Stimulated activated CD4-positive, alpha-beta T cell treated with anti-CD3 and anti-CD28 coated beads, Interleukin-15, amount 100 ng/mL, for 1 hour (primary cell): ENCODE data around the gene BRS3.
"Not testable (repeated sequence)": the region's sequence is repeated elsewhere in the genome, so short reads cannot be mapped to it uniquely, and the experiment has no call there.

ENCODE experiments used
- DNase-seq, 2 donors: peaks; one replicate each; pipeline ENCODE4 v3.0.0-alpha.2; 2020; ENCODE audit warnings: low read depth in 1 of 2, low spot score in 1 of 2

The BRS3 gene

DNA sequence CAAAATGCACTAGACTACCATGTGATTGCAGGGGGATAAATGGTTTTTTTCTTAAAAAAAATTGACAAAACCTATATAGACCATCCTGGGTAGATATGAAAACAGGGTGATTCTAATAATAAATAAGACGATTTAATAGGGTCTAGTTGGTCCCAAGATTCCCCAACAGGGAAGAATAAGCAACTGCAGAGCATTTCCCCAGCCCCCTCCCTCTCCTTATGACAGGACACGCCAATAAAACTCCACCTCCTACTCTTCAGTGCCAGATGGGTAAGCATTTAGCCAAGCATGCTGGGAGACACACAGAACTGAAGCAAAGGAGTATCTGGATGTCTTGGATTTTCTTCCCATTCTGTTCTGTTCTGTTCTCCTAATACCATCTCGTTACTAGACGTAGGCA, at the start of gene BRS3:
TSS of gene BRS3 (plus strand) at position 301 of the 400 bp plus-strand sequence. CDS start 168 bp downstream, outside the sequence.
- DNase-seq: no peak

GRCh38 chrX:136438192-136438591, 49.6 kb upstream of the BRS3 start:
- DNase-seq: no peak

- DNase-seq: not testable (repeated sequence)
These were observed 42.1 kb upstream of the BRS3 start for GRCh38 chrX:136445674-136446073.

DNA sequence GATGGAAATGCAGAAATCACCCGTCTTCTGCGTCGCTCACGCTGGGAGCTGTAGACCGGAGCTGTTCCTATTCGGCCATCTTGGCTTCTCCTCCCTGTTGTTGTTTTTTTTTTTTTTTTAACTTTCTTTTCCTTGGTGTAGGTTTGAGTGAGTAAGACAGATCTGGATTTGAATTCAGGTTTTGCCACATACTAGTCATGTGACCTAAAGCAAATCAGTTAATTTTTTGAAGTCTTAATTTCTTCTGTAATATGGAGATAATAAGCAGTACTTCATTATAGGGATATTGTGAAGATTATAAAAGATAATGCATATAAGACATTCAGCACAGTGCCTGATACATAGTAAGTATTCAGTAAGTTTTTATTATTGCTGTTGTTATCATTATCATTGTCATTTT, 41.5 kb upstream of the BRS3 start:
- DNase-seq: no peak

- no peak for DNase-seq
These were observed 40.4 kb upstream of the BRS3 start for GRCh38 chrX:136447308-136447707.

DNA sequence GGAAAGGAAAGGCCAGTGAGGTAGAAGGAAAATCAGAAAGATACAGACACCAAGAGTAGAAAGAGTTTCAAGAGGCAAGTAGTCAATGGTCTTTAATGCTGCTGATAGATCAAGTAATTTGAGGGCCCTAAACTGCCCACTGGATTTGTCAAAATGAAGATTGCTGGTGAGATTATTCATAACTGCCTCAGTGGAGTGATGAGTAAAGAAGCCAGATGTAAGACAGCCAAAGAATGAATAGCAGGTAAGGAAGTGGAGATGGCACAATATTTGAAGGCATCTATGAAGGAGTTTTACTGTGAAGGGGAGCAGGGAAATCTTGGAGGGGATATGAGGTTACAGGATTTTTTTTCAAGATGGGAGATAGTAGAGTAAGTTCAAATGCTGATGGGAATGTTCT, 39.8 kb upstream of the BRS3 start:
- DNase-seq: no peak

GRCh38 chrX:136450050-136450830, 37.5 kb upstream of the BRS3 start:
- no peak for DNase-seq

DNA sequence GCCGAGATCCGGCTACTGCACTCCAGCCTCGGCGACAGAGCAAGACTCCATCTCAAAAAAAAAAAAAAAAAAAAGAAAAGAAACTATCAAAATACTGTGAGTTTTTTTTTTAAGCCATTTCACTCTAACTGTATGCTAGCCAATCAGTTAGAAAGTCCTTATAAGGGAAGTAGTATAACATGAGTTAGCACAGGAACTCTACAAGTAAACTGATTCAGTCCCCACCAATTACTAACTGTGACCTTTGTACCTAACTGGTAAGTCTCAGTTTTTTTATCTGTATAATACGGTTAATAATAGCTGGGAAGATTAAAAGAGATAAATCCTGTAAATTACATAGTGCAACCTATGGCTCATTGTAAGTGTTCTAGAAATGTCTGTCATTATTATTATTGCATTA, 35.1 kb upstream of the BRS3 start:
- no peak for DNase-seq

DNA sequence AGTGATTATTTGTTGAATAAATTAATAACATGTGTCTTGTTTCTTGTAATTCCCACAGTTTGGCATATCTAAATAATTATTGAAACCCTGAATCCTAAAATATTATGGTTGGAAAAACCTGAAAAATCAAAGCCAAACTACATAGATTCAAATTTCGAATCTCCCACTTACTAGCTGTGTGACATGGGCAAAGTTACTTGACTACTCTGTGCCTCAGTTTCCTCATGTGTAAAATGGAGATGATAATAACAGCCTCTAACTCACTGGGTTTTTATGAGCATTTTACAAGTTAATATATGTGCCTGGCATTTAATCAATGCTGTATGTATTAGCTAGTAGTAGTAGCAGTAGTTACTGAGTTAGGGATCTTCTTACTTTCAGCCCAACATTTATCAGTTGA, 34.6 kb upstream of the BRS3 start:
- no peak for DNase-seq

DNA sequence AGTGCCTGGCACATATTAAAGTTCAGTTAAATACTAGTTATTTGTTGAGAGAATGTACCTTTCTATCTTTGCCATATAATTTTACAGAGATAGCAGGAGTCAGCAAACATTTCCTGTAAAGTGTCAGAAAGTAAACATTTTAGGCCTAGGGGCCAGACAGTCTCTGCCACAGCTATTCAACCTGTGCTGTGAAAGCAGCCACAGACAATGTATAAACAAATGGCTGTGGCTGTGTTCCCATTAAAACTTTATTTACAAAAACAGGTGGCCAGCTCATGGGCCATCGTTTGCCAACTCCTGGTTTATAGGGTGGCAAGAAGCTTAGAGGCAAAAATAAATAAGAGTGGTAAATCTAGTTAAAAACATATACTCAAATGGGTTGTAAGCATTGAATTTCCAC, 34.0 kb upstream of the BRS3 start:
- no peak for DNase-seq

- DNase-seq: no peak
These were observed 31.6 kb upstream of the BRS3 start for GRCh38 chrX:136456133-136456532.

DNA sequence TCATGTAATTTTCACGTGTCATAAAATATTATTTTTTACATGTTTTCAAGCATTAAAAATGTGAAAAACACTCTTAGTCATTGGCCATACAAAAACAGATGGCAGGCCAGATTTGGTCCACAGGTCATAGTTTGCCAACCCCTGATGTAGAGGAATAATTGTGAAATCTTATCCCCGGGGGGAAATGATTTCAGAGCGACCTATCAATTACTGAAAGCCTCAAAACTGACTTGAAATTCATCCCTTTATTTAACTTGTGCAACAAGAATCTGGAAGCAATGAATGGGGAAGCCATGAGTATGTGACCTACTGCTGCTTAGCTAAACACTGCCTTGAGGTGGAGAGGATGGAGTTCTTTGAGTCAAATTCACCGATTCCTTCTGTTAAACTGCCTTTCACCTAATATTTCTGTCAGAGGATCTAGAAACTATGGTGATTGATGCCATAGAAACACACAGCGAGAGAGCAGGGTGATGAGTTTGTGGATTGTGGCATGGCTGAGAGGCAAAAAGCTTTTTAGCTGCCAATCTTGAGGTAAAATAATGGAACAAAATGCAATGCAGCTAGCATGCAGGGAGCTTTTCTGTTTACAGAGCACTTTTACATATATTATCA, 30.3 kb upstream of the BRS3 start:
- DNase-seq: no peak

GRCh38 chrX:136464589-136464988, 23.2 kb upstream of the BRS3 start:
- no peak for DNase-seq

DNA sequence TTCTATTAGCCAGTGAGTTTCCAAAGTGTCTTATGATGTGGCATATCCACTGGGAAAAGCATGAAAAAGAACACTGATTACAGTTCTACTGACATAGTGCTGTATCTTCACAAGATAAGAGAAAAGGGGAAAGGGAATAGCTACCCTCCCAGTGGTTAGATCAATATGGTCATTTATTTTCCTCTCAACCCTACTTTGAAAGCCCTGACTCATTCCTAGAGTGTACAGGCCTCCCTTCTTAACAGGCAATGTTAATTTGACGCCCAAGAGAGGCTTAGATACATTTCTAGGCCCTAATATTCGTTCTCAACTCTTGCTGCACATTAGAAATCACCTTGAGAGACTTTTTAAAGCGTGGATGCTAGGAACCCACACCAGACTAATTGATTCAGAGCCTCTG, 20.4 kb upstream of the BRS3 start:
- DNase-seq: no peak

DNA sequence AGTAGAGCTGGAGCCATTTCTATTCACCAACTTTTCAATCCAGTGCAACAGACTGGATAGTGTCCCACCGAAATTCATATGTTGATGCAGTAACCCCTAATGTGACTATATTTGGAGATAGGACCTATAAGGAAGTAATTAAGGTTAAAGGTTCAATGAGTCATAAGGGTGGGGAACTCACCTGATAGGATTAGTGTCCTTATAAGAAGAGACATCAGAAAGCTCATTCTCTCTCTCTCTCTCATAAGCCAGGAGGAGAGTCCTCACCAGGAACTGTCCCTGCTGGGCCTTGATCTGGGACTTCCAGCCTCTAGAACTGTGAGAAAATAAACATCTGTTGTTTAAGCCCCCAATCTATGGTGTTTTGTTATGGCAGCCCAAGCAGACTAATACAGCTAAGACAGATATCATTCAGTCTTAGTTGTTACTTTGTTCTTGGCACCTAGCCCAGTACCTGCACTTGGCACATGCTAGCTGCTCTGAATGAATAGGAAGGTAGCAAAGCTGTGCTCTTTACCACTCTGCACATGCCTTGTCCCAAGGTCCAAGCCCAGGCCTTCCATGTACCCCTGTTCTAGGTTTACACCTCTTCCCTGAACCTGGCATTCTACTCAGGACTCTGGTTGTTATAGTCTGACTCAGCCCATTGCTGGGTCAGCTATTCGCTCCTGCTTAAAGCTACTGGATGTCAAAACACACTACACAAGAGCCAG, 19.2 kb upstream of the BRS3 start:
- no peak for DNase-seq

DNA sequence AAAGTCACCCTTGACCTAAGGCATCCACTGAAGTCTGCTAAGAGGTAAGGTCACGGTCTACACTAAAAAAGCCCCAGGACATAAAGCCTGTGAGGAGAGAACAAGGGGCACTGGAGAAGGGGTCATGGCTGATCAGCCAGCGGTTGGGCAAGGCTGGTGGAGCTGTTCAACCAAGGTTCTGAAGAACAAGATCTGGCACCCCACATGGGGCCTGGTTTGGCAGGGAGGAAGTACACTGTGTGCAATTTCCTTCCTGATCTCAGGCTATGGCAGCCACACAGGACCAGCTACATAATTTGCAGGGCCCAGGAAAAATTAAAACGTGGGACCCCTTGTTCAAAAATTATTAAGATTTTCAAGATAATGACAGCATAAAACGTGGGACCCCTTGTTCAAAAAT, 14.1 kb upstream of the BRS3 start:
- DNase-seq: no peak

DNA sequence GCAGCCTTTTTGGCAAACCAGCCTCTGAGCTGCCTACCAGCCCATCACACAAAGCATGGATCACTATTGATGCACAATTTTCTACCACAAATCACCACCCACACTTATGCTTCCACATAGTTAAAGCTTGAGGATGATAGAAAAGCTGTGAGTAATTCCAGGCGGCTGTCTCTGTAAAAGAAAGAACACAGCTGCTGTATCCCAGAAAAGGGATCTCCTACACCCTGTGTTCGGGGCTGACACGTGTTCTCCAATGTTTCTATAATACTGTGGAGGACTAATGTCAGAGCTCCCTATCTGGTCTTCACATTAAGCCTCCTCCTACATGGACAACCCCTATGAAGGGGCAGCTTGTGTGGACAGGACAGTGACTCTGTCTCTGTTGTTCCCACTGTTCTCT, 12.5 kb upstream of the BRS3 start:
- DNase-seq: no peak

- DNase-seq: no peak
These were observed 11.2 kb upstream of the BRS3 start for GRCh38 chrX:136476501-136476900.

- DNase-seq: no peak
These were observed 10.7 kb upstream of the BRS3 start for GRCh38 chrX:136477026-136477425.

DNA sequence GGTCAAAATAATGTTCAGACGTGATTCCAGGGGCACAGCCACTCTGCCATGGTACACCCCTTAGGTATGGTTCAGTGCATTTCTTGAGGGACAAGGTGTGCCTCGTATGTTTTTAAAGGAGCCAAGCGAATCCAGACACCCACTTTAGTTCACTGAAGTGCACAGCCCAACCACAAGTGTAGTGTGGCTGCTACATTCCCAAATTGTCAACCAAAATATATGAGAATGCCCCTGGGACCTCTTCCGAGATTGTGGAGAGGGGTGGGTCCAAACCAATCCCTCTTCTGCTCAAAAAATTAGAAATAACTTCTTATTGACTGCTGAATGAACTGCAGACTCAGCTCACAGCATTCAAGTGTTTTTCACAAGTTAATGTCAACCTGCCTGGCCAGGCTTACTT, 7.4 kb upstream of the BRS3 start:
- no peak for DNase-seq

- DNase-seq: no peak
These were observed 959 bp downstream of the BRS3 start for GRCh38 chrX:136488706-136489105.

- DNase-seq: no peak
These were observed 4.1 kb downstream of the BRS3 start for GRCh38 chrX:136491832-136492231.
